A549 (cell line): ENCODE results near the gene OPRL1. TPM values are rescaled to one million over a fixed set of nuclear protein-coding genes. Genes with fewer than 3 reads are reported as not detected.
A peak's percentile ranks its signal among the peaks of the same experiment; 100 is the strongest.

ENCODE experiments used
- ATAC-seq, 2 experiments: fragments of 200-7000 bp in 1 of 2; fragments of >200 bp in 1 of 2; cut with Nextera tagmentation in 1 of 2; cut with Tn5 transposase in 1 of 2; 3 replicates each; pipeline versions ENCODE4 v1.8.0 to v1.9.1; 2018 to 2020; ENCODE audit warnings: mild to moderate bottlenecking in 1 of 2, moderate library complexity in 1 of 2
- CTCF ChIA-PET: fragments of 300-600 bp; sonication (Branson Sonifier 250); formaldehyde crosslinking; extraction: SDS; loops from one replicate; lab custom pipeline; 2021; ENCODE audit warnings: antibody characterized with exemption, inconsistent platforms; lab: Yijun Ruan, JAX
- POLR2A ChIA-PET: fragments of 350-600 bp; formaldehyde crosslinking; extraction: SDS; loops from one replicate; lab custom pipeline; 2021; ENCODE audit warnings: antibody characterized with exemption, inconsistent platforms; lab: Yijun Ruan, JAX
- DNase-seq, 2 experiments: peaks; one replicate each; pipeline versions ENCODE4 v3.0.0 to v3.0.0-alpha.2; 2011 to 2016; ENCODE audit warnings: low read depth in 1 of 2, low spot score in 1 of 2
- FAIRE-seq: peaks from 2 replicates; lab custom pipeline; 2011; peaks lifted over from hg19 to GRCh38; lab: Jason Lieb, UNC
- H3K27ac ChIP-seq, 2 experiments: fragments of >200 bp; sonication (Bioruptor Twin); formaldehyde crosslinking; 3 replicates each; pipeline ENCODE4 v1.5.1; 2016 to 2017
- H3K4me1 ChIP-seq: fragments of >200 bp; sonication (Bioruptor Twin); formaldehyde crosslinking; 3 replicates; pipeline ENCODE4 v1.6.1; 2016
- H3K4me2 ChIP-seq: fragments of >200 bp; sonication (Bioruptor Twin); formaldehyde crosslinking; 3 replicates; pipeline ENCODE4 v1.6.1; 2016
- H3K4me3 ChIP-seq: fragments of >200 bp; sonication (Bioruptor Twin); formaldehyde crosslinking; 3 replicates; pipeline ENCODE4 v1.5.1; 2016
- H3K9me3 ChIP-seq: fragments of >200 bp; sonication (Bioruptor Twin); formaldehyde crosslinking; 3 replicates; pipeline ENCODE4 v1.6.1; 2016
- BHLHE40 ChIP-seq: IDR thresholded peaks from 2 replicates; pipeline ENCODE4 v1.6.1; 2012; ENCODE audit warnings: low read depth, low read length, inconsistent platforms
- CBX2 ChIP-seq: fragments of 200-600 bp; sonication (generic); IDR thresholded peaks from 2 replicates; pipeline ENCODE4 v1.6.1; 2016; ENCODE audit warnings: low read depth, mild to moderate bottlenecking, borderline replicate concordance
- CBX8 ChIP-seq: fragments of 200-600 bp; sonication (generic); IDR thresholded peaks from 2 replicates; pipeline ENCODE4 v1.6.1; 2016
- EHMT2 ChIP-seq: fragments of 200-600 bp; sonication (generic); IDR thresholded peaks from 2 replicates; pipeline ENCODE4 v1.6.1; 2016; ENCODE audit warnings: antibody characterized with exemption, low read depth, mild to moderate bottlenecking, moderate library complexity
- ESRRA ChIP-seq: fragments of 150-350 bp; IDR thresholded peaks from 2 replicates; pipeline ENCODE4 v1.6.1; 2014; ENCODE audit warnings: mild to moderate bottlenecking, low read length, borderline replicate concordance
- FOSB ChIP-seq: fragments of 250-450 bp; sonication (Bioruptor Pico); IDR thresholded peaks from 2 replicates; pipeline ENCODE4 v1.5.0; 2020; ENCODE audit warnings: mild to moderate bottlenecking, moderate library complexity
- HDAC2 ChIP-seq: fragments of 200-600 bp; sonication (generic); IDR thresholded peaks from 2 replicates; pipeline ENCODE4 v1.6.1; 2016
- HEYL ChIP-seq: fragments of 250-450 bp; sonication (Bioruptor Pico); IDR thresholded peaks from 2 replicates; pipeline ENCODE4 v1.8.0; 2021; ENCODE audit warnings: mild to moderate bottlenecking, moderate library complexity
- HOXA7 ChIP-seq: fragments of 250-450 bp; sonication (Bioruptor Pico); IDR thresholded peaks from 2 replicates; pipeline ENCODE4 v1.5.0; 2020; ENCODE audit warnings: mild to moderate bottlenecking, moderate library complexity
- HOXB13 ChIP-seq: fragments of 250-450 bp; sonication (Bioruptor Pico); IDR thresholded peaks from 2 replicates; pipeline ENCODE4 v1.5.0; 2020; ENCODE audit warnings: low read depth, mild to moderate bottlenecking, moderate library complexity
- KDM5A ChIP-seq: fragments of 200-600 bp; sonication (generic); IDR thresholded peaks from 2 replicates; pipeline ENCODE4 v1.6.1; 2016; ENCODE audit warnings: antibody characterized with exemption, mild to moderate bottlenecking
- MAZ ChIP-seq: fragments of 150-350 bp; IDR thresholded peaks from 2 replicates; pipeline ENCODE4 v1.6.1; 2014; ENCODE audit warnings: antibody characterized with exemption, low read depth, low read length, borderline replicate concordance
- MYC ChIP-seq: IDR thresholded peaks from 2 replicates; pipeline ENCODE4 v1.6.1; 2012; ENCODE audit warnings: mild to moderate bottlenecking, inconsistent platforms, low read length, improper control_type of control experiment, borderline replicate concordance
- NFE2L2 ChIP-seq: fragments of 150-350 bp; conservative IDR thresholded peaks from 2 replicates; pipeline ENCODE4 v1.6.1; 2014; ENCODE audit warnings: low read length
- NPAS2 ChIP-seq: fragments of 250-450 bp; sonication (Bioruptor Pico); IDR thresholded peaks from 2 replicates; pipeline ENCODE4 v1.8.0; 2022; ENCODE audit warnings: mild to moderate bottlenecking, moderate library complexity, borderline replicate concordance
- PHF8 ChIP-seq: fragments of 200-600 bp; sonication (generic); IDR thresholded peaks from 2 replicates; pipeline ENCODE4 v1.6.1; 2016; ENCODE audit warnings: low read depth, mild to moderate bottlenecking, antibody characterized with exemption, moderate library complexity, borderline replicate concordance
- POLR2A ChIP-seq: IDR thresholded peaks from 2 replicates; pipeline ENCODE4 v1.6.1; 2012; ENCODE audit warnings: mild to moderate bottlenecking, low read length
- POLR2AphosphoS2 ChIP-seq: conservative IDR thresholded peaks from 2 replicates; pipeline ENCODE4 v1.6.1; 2012; ENCODE audit warnings: low read length, improper control_type of control experiment, inconsistent platforms
- RAD21 ChIP-seq, 2 experiments: fragments of >200 bp in 1 of 2; sonication (Bioruptor Twin) in 1 of 2; formaldehyde crosslinking in 1 of 2; IDR thresholded peaks in 1 of 2; conservative IDR thresholded peaks in 1 of 2; 2 replicates in 1 of 2; 3 replicates in 1 of 2; pipeline ENCODE4 v1.6.1; 2012 to 2018; ENCODE audit warnings: inconsistent platforms in 1 of 2
- RARB ChIP-seq: fragments of 250-450 bp; sonication (Bioruptor Pico); IDR thresholded peaks from 2 replicates; pipeline ENCODE4 v1.8.0; 2021; ENCODE audit warnings: mild to moderate bottlenecking, moderate library complexity
- RFX5 ChIP-seq: fragments of 450-650 bp; IDR thresholded peaks from 2 replicates; pipeline ENCODE4 v1.7.1; 2014; ENCODE audit warnings: antibody characterized with exemption, mild to moderate bottlenecking, moderate library complexity
- RNF2 ChIP-seq: fragments of 200-600 bp; sonication (generic); IDR thresholded peaks from 2 replicates; pipeline ENCODE4 v1.6.1; 2016; ENCODE audit warnings: low read depth, mild to moderate bottlenecking, antibody characterized with exemption, moderate library complexity, borderline replicate concordance
- TP53 ChIP-seq: fragments of 250-450 bp; sonication (Bioruptor Pico); IDR thresholded peaks from 2 replicates; pipeline ENCODE4 v1.5.0; 2021; ENCODE audit warnings: mild to moderate bottlenecking, moderate library complexity
- ZSCAN20 ChIP-seq: fragments of 250-450 bp; sonication (Bioruptor Pico); IDR thresholded peaks from 2 replicates; pipeline ENCODE4 v1.8.0; 2022; ENCODE audit warnings: mild to moderate bottlenecking, moderate library complexity
- WGBS: methylation state at CpG from one replicate; pipeline ENCODE4 v1.1.6; 2017; ENCODE audit errors: missing lambda C conversion rate; 5-methylcytosine and 5-hydroxymethylcytosine counted together
- polyA plus RNA-seq, 4 experiments: library from polyadenylated mRNA; depleted of rRNA in 3 of 4; stranded (reverse); fragments of >200 nt; fragmentation: RNase III in 1 of 4; extraction: RNeasy Plus Mini Kit Qiagen cat#74134 plus additional on column Dnase treatment in 1 of 4; gene quantifications; 2 replicates in 3 of 4; 3 replicates in 1 of 4; pipeline ENCODE4 v1.2.3, GENCODE V29; 2011 to 2017
- TF ChIP-seq, protein P1 (sequence below): IDR thresholded peaks from 2 replicates; pipeline ENCODE4 v1.6.1; 2012
- TF ChIP-seq, protein P2 (sequence below): fragments of 450-650 bp; IDR thresholded peaks from 2 replicates; pipeline ENCODE4 v1.6.1; 2014; ENCODE audit warnings: antibody characterized with exemption
- TF ChIP-seq, protein P3 (sequence below): fragments of >200 bp; sonication (Bioruptor Twin); formaldehyde crosslinking; IDR thresholded peaks from 3 replicates; pipeline ENCODE4 v1.6.1; 2016
- TF ChIP-seq, protein P4 (sequence below): fragments of >200 bp; sonication (Bioruptor Twin); formaldehyde crosslinking; IDR thresholded peaks from 2 replicates; pipeline ENCODE4 v1.6.1; 2016
- TF ChIP-seq, protein P5 (sequence below): IDR thresholded peaks from 2 replicates; pipeline ENCODE4 v1.6.1; 2012; ENCODE audit warnings: low read depth, borderline replicate concordance

The OPRL1 gene
- polyA plus RNA-seq, 2 of the 4 experiments (the other 2 are of a cell fraction): 0.54 to 1.2 TPM

DNA sequence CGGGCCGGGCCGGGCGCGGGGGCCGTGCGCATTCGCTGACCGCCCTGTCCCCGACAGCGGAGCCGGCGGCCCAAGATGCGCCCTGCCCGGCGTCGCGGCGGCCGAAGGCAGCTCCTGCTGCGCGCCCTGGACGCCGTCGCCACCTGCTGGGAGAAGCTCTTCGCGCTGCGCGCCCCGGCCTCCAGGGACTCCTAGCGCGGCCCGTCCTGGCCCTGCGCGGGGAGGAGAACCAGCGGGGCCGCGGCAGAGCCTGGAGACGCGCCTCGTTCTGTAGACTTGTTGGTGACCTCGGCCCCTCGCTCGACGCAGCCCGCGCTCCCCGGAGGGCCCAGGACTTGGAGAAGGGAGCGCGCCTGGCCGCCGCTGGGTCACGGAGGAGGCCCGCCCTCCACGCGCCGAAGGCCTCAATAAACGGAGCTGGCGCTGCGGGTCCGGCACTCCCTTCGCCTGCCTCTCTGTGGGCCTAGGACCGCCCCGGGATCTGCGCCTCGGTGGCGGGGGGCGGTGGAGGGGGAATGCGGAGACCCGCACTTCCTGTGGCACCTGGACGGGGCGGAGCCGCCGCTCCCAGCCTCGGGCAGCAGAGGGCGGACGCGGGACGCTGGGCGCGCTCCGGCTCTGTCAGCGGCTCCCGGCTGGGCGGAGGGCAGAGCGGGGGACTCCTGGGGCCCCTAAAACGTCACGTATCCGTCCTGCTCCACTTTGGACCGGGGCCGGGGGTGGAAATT lies 41.2 kb upstream of the OPRL1 start (continued):
- TF ChIP-seq RAD21 (conservative IDR thresholded peaks at IDR 0.05 in 1 of 2, IDR thresholded peaks at IDR 0.05 in 1 of 2) (peak; percentile 52 to 68; a peak in 4 of 5 replicates), BHLHE40 (no peak), PHF8 (peak; percentile 66; the same call in 1 of the 2 replicates), MAZ (no peak), RNF2 (peak; percentile 81; the same call in 1 of the 2 replicates), ZSCAN20 (CRISPR knock-in tag) (no peak), HOXA7 (CRISPR knock-in tag) (no peak), POLR2A (peak; percentile 19; the same call in 1 of the 2 replicates), FOSB (no peak), RFX5 (no peak), ESRRA (no peak), HDAC2 (peak; percentile 96), HEYL (no peak), TP53 (CRISPR knock-in tag) (0 out of 2 replicates have a peak, but pooled peaks have one; percentile 10), POLR2AphosphoS2 (no peak), HOXB13 (CRISPR knock-in tag) (no peak), KDM5A (no peak; the same call in 1 of the 2 replicates), CBX2 (no peak), NFE2L2 (no peak)
- TF ChIP-seq, protein P1, sequence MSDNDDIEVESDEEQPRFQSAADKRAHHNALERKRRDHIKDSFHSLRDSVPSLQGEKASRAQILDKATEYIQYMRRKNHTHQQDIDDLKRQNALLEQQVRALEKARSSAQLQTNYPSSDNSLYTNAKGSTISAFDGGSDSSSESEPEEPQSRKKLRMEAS: peak; percentile 83
- TF ChIP-seq, protein P2, sequence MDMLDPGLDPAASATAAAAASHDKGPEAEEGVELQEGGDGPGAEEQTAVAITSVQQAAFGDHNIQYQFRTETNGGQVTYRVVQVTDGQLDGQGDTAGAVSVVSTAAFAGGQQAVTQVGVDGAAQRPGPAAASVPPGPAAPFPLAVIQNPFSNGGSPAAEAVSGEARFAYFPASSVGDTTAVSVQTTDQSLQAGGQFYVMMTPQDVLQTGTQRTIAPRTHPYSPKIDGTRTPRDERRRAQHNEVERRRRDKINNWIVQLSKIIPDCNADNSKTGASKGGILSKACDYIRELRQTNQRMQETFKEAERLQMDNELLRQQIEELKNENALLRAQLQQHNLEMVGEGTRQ: no peak
- TF ChIP-seq, protein P3, sequence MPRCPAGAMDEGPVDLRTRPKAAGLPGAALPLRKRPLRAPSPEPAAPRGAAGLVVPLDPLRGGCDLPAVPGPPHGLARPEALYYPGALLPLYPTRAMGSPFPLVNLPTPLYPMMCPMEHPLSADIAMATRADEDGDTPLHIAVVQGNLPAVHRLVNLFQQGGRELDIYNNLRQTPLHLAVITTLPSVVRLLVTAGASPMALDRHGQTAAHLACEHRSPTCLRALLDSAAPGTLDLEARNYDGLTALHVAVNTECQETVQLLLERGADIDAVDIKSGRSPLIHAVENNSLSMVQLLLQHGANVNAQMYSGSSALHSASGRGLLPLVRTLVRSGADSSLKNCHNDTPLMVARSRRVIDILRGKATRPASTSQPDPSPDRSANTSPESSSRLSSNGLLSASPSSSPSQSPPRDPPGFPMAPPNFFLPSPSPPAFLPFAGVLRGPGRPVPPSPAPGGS: no peak
- TF ChIP-seq, protein P4, sequence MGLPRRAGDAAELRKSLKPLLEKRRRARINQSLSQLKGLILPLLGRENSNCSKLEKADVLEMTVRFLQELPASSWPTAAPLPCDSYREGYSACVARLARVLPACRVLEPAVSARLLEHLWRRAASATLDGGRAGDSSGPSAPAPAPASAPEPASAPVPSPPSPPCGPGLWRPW: no peak
- TF ChIP-seq, all 56 proteins: peak for 12

DNA sequence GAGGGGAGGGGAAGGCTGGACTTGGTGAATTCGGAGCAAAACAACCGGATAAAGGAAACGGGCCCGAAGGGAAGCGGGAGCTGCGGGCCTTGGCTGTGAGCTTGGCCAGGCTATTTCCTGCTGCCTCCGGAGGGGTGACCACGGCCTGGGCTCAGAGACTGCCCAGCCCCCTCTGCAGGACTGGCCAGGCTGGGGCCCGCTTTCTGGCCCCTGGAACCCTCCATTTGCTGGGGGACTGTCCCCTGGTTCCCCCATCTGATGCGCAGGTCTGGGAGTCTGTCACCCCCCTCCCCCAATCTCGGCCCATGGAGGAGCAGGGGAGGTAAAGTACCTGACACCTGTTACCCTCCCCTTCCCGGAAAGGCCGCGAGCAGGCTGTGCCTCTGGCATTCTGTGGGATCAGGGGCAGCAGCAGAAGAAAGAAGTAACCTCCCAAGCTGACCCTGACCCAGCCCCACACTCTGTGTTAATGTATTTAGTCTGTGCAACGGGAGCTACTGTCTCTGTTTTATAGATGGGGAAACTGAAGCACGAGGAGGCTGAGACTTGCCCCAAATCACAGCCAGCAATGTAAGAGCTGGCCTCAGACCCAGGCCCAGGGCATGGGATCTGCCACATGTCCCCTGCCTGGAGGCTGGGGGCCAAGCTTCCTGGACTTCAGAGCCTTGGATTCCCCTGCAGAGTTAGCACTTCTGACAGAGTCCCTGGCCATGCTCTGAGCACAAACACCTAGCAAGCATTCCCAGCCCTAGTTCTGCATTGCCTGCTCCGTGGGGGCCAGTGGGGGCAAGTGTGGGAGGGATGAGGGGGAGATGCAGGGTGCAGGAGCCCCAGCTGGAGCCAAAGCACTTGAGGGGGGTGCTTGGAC lies 40.4 kb upstream of the OPRL1 start:
- peak; percentile 20 to 49; a peak in 3 of 6 replicates for ATAC-seq
- Histone ChIP-seq H3K4me2 (peak overlapping the region; percentile 80), H3K9me3 (no peaks in the 10 kb centered on the region), H3K4me1 (peaks cover 18% of the 10 kb centered on the region), H3K27ac (peak overlapping the region; percentile 75 to 92), H3K4me3 (peak overlapping the region; percentile 48)
- 31% methylated on average over 8 of the region's 17 CpGs for WGBS
- TF ChIP-seq NPAS2 (no peak), RARB (no peak), NFE2L2 (no peak), EHMT2 (no peak), CBX2 (no peak), KDM5A (no peak), MYC (no peak), CBX8 (no peak), HOXA7 (CRISPR knock-in tag) (no peak), POLR2AphosphoS2 (no peak), HOXB13 (CRISPR knock-in tag) (no peak)
- TF ChIP-seq, protein P4: no peak
- TF ChIP-seq, protein P5, sequence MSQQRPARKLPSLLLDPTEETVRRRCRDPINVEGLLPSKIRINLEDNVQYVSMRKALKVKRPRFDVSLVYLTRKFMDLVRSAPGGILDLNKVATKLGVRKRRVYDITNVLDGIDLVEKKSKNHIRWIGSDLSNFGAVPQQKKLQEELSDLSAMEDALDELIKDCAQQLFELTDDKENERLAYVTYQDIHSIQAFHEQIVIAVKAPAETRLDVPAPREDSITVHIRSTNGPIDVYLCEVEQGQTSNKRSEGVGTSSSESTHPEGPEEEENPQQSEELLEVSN: no peak
- no peak for DNase-seq
- no peak for FAIRE-seq
- CTCF ChIA-PET: interaction anchor here (0.6 to 7.1 kb wide), 33 partner anchors 8 to 502 kb away, joined by 3 to 143 read pairs (median 12); partner anchors contain the start of genes LKAAEAR1, PRPF6, PTK6 and SAMD10
- POLR2A ChIA-PET: interaction anchor here (1.4 to 1.8 kb wide), 3 partner anchors 23 to 502 kb away, joined by 4 to 17 read pairs (median 13); partner anchors contain the start of genes PRPF6, PTK6 and TCEA2
